GM18861 (cell line): Measurements from ENCODE around the gene ZNF423.

Experiments used
- ATAC-seq: cut with Tn5 transposase; IDR thresholded peaks from one replicate; pipeline ENCODE4 v1.9.1; 2021; ENCODE audit not compliant: unreplicated experiment

Gene ZNF423

DNA sequence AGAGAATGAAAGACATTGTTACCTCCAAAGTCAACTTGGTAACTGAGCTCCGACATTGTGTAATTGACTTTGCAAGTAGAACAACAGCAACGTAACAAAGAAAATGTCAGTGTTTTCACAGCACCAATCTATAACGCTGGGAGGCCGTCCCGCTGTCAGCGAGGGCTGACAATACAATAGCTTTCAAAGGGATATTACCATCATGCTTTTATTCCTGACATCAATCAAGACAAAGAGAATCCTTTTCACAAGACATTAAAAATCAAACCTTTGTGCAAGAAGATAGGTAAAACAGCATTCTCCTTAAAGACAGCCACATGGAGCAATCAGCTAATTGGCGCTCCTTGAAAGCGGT lies 6.2 kb downstream of the ZNF423 start:
- no peak for ATAC-seq

GRCh38 chr16:49849037-49849753 lies 6.7 kb downstream of the ZNF423 start:
- ATAC-seq, result no peak

- no peak for ATAC-seq
Observed at GRCh38 chr16:49848530-49848929, 7.4 kb downstream of the ZNF423 start.

DNA sequence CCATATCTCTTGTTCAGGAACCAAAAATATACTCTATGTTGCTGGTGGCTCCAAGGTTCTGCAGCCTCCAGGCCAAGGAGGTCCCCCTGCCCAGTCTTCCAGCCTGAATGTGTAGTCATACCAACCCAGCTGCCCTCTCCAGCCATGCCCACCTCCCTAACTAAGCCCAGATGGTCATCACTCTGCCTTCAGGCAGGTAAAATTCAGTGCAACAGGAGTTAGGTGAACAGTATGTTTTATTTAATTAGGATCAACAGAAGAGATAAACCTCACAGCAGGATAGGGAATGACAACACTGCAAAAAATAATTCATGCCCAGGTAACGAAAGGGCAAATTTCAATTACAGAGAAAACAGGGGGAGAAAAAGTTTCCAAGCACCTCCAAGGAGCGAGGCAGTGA lies 9.1 kb downstream of the ZNF423 start:
- ATAC-seq, result no peak

DNA sequence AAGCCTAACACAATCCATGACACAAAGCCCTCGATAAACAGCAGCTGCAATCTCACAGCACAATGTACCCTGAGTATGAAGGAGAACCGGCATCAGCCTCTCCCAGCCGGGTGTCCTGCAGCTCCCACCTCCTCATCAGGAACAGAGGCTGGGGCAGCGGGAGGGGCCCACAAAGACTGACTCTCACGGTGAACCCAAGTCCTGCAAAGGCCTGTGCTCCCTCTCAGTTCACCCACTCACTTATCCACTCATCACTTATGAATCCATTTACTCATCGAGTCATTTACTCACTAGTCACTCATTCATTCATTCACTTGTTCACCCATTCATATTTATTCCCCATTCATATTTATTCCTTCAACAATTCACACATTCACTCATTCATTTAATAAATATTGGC lies 11.6 kb downstream of the ZNF423 start:
- ATAC-seq, result no peak

- ATAC-seq, result no peak
Observed at GRCh38 chr16:49843758-49844157, 12.2 kb downstream of the ZNF423 start.

- no peak for ATAC-seq
Observed at GRCh38 chr16:49842972-49843371, 12.9 kb downstream of the ZNF423 start.

DNA sequence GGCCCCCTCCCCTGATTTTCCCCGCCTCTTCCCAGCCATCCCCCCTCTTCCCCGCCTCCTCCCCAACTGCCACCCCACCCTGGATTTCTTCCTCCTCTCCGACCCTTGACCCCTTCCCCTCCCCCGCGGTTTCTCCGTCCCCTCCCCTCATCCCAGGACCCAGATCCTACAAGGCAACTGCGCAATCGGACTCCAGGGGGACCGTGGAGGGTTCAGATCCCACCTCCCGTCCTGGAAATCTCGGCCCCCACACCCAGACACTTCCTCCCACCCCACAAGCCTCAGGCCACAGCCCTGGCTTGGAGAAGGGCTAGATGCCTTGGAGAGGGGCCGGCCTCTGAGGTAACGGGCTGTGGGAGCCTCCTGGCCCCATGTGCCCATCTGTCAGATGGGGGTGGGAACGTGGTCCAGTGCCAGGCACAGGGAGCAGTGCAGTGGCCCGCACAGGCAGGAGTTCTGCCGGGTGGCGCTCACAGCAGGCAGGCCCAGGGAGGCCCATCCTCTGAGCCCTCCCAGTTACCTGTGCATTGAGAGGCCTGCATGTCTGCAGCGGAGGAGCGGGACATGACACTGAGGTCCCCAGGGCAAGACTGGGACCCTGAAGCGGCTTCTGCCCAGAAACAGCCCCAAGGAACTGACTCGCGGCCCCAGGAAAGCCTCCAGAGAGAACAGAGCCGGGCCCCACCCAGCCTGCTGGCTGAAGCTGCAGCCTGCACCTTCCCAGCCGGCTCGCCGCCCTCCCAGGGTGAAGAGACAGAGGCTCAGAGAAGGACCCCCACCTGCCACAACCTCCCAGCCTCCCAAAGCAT lies 16.7 kb downstream of the ZNF423 start:
- no peak for ATAC-seq

DNA sequence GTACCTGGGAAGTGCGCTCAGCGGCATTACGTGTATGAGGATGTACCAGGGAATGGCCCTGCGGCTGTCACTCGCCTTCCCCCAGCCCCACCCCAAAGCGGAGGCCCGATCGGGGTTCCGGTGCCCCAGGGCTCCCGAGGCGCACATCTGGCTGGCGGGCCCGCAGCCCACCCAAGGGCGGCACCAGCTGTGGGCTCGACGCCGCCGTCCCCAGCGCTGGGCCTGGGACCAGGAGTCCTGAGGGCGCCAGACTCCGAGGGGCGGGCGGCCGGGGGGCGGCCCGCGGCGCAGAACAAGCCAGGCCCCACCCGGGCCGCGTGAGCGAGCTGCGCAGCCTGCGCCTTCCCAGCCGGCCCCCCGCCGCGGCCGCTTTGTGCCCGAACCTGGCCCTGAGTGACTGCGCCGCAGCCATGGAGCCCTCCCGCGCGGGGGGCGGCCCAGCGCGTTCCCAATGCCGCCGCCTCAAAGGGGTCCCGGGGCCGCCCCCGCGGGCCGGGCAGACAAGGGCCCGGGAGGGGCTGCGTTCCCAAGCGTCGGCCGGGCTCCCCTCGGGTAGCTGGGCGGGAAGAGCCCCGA lies 17.4 kb downstream of the ZNF423 start:
- no peak for ATAC-seq

GRCh38 chr16:49837688-49838410 lies 18.1 kb downstream of the ZNF423 start:
- ATAC-seq, result no peak

DNA sequence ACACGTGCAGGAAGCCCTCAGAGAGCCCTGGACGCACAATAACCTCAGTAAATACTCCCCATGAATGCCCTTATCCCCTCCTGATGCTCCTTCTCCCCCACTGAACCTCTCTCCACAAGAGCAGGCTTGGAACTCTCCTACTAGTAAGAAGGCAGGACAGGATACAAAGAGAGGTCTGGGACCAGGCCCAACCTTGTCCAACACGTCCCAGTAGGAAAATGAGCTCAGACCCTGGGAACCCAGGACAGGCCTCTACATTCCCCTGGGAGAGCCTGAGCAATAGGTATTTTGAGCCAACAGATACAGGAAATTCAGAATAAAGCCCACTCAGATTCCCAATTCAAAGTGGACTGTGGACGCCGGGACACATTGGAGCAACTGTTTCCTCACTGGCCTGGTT lies 19.2 kb downstream of the ZNF423 start:
- ATAC-seq, result no peak

GRCh38 chr16:49836218-49836617 lies 19.7 kb downstream of the ZNF423 start:
- ATAC-seq, result no peak

- no peak for ATAC-seq
Observed at GRCh38 chr16:49835161-49835777, 20.6 kb downstream of the ZNF423 start.

GRCh38 chr16:49834531-49835151 lies 21.3 kb downstream of the ZNF423 start:
- no peak for ATAC-seq

GRCh38 chr16:49833796-49834530 lies 21.9 kb downstream of the ZNF423 start:
- no peak for ATAC-seq

GRCh38 chr16:49833085-49833484 lies 22.8 kb downstream of the ZNF423 start:
- no peak for ATAC-seq

DNA sequence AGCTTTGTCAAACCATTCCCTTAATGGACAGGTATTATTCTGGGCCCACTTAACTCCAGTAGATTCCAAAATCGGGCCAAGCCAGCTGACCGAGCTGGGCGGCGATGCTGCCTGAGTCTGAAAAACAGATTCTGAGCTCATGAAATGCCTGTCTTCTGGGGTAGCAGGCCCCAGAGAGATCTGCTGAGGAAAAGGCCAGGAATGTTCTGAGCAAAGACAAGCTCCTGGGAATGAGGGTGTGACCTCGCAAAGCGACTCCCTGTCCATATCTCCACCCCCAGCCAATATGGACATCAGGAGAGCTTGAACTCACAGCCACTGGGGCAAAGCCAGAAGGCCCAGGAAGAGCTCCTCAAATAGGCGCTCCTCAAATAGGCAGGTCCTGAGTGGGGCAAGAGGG lies 23.7 kb downstream of the ZNF423 start:
- ATAC-seq, result no peak

DNA sequence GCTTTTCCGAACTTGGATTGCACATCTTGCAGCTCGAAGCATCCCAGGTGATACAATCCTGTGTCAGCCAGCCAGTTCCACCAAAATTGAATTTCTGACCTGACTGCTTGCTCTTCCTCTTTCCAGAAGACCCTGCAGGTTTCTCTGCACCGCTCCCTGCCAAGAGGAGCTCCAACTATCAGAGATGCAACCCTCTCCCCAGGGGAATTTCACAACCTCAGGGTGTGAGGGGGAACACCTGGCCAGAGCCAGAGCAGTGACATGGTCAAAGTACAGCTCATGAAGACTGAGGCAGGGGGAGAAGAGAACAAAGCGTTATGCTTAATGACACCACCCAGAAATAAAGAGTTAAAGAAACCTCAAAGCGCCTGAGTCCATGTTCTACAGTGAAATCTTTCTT lies 25.0 kb downstream of the ZNF423 start:
- no peak for ATAC-seq

DNA sequence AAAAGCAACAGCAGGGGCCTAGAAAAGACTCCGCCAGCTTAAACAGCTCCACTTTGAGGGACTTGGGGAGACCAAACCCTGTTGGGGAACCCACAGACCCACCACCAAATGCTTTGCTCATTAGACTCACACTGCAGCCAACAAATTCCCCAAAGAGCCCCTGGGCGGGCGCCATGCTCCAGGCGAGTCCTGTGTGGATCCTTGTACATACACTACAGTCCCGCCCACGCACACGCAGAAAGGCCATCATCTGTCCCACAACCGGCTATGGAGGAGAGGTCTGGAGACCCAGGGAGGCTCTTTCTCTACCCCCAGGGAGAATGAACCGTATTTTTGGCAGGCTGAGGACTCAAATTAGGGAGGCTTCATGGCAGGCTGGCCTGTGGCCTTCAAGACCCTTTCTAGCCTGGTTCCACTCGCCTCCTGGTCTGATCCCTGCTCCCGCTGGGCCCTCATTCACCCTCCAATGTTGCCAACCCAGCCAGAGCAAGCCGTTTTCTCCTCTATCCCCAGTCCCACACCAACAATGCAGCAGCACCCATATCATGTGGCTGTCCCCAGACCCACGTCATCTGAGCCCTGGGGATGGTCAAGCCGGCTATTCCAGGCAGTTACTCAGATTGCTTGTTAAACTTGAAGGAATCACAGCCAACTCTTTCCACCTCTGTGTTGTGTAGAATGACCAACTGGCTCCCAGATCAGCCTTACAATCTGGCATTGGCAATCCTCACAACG lies 27.2 kb downstream of the ZNF423 start:
- ATAC-seq, result no peak
